GM13977 (cell line): ENCODE data around the gene CCDC187.

ENCODE experiments used
- DNase-seq: peaks from one replicate; pipeline ENCODE4 v3.0.0; 2012; ENCODE audit warnings: low spot score
- in situ Hi-C: fragments of 300-500 bp; cut with MboI; formaldehyde crosslinking; loops from one replicate; pipeline ENCODE4 v1.12.0; 2022; ENCODE audit warnings: low sequenced_read_pairs, low pct_unique_long_range_greater_than_20kb, mixed read lengths, inconsistent platforms; ENCODE audit not compliant: unreplicated experiment
- TF ChIP-seq, protein P1 (sequence below): IDR thresholded peaks from 2 replicates; pipeline ENCODE4 v1.5.1; 2012; ENCODE audit warnings: mild to moderate bottlenecking, control low read depth; ENCODE audit not compliant: insufficient read depth; ENCODE audit errors: extremely low read depth, missing control alignments

CCDC187 gene

DNA sequence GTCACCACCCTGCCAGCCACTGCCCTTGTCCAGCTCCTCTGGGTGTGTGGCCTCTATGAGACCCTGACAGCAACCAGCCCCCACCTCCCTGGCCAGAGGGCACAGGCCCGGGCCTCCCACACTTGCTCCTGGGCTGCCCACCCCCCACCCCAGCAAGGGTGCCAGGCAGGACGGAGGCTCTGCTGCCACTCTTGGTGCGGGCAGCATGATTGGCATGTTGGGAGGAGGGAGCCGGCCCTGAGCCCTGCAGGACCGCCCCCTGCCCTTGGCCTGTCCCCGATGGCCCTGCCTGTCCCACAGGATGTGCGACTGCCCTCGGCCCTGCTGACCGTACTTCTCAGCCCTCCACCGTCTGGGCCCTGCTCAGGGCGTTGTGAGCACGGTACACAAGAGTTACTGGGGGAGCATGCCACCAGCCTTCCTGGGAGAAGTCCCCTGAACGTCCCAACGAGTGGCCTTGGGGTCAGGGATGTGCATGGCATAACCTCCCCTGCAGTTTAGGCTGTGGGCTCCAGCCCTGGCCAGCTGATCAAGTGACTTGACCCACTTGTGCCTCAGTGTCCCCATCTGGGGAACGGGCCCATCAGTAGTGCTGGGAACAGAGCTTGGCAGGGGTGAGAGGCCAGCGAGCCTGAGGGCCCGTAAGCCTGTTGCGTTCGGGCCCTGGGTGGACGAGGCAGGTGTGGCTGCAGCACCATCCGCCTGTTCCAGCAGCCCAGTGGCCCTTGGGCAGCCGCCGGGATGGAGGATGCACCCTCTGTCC lies 39.4 kb upstream of the CCDC187 start:
- in situ Hi-C loops, result no loop called here
- no peak for DNase-seq
- TF ChIP-seq, protein P1, sequence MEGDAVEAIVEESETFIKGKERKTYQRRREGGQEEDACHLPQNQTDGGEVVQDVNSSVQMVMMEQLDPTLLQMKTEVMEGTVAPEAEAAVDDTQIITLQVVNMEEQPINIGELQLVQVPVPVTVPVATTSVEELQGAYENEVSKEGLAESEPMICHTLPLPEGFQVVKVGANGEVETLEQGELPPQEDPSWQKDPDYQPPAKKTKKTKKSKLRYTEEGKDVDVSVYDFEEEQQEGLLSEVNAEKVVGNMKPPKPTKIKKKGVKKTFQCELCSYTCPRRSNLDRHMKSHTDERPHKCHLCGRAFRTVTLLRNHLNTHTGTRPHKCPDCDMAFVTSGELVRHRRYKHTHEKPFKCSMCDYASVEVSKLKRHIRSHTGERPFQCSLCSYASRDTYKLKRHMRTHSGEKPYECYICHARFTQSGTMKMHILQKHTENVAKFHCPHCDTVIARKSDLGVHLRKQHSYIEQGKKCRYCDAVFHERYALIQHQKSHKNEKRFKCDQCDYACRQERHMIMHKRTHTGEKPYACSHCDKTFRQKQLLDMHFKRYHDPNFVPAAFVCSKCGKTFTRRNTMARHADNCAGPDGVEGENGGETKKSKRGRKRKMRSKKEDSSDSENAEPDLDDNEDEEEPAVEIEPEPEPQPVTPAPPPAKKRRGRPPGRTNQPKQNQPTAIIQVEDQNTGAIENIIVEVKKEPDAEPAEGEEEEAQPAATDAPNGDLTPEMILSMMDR, result no peak

GRCh38 chr9:136342181-136343120 lies 38.6 kb upstream of the CCDC187 start:
- DNase-seq, result peak; percentile 88
- TF ChIP-seq, protein P1, result no peak

GRCh38 chr9:136341769-136342168 lies 37.9 kb upstream of the CCDC187 start:
- no peak for DNase-seq
- in situ Hi-C loops, result no loop called here
- TF ChIP-seq, protein P1, result no peak

More at GRCh38 chr9:136342181-136343120, 38.6 kb upstream of the CCDC187 start:
- in situ Hi-C loops, result no loop called here

DNA sequence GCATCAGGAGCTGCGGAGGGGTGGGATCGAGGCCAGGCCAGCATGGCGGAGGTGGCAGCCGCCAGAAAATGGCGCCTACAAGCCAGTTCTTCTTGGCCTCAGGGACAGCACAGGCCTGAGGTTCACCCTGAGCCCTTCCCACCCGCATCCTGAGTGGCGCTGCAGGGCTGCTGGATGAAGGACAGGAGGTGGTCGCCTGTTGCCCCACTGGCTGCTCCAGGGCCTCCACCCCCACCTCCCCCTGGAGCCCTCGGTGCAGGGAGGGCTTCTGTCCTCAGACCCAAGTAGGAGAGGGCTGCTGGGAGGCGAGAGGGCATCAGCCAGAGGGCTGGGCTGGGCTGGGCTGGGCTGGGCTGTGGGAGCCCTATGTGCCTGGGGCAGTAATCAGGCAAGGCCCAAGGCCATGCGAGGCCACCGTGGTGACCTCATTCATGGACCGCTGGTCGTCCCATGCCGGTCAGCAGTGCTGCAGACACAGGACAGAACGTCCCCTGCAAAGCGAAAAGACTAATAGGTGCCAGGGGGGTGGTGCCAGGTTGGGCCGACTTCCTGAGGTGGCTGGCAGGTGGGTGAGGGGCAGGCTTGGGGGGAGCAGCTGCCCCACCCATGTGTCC lies 37.3 kb upstream of the CCDC187 start:
- no peak for DNase-seq
- TF ChIP-seq, protein P1, result no peak
- in situ Hi-C loops, result no loop called here

DNA sequence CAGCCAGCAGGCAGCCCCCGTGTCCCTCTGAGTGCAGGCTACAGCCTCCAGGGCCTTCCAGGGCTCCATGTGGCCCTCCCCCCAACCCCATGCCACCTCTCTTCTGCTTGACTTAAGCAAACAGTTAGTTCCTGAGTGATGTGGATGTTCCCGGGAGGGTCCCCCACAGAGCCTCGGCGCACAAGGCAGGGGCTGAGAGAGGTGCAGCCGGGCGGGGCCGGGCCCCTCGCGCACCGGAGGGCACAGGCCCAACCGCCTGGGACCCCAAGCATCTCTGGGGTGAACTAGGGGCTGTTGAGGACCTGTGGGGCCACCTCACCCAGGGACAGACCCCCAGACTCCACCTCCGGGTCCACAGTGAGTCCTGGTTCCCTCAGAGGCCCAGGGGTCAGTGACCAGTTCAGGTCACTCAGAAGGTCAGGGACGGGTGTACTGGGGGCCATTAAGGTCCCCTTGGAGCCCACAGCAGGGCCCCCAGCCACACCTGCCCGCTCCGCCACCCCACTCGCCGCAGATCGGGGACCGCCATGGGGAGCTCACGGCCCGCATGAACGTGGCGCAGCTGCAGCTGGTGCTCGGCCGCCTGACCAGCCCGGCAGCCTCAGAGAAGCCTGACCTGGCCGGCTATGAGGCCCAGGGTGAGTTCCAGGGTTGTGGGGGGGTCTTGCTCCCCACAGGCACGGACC lies 36.6 kb upstream of the CCDC187 start:
- in situ Hi-C loops, result no loop called here
- DNase-seq, result no peak
- TF ChIP-seq, protein P1, result no peak

DNA sequence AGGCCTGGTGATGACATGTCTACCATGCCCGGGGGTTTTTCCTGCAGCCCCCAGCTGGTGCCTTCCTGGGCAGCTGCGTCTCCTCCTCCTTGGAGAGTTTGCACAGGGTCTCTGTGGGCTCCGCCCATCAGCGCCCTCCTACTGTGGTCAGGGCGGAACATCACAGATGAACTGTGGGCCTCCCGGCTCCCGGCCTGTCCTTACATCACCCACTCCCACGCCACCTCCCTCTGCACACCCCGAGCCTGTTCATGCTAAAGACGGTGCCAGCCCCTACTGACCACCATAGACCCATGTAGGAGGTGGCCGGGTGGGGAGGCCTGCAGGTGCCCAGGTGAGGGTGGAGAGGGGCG lies 36.0 kb upstream of the CCDC187 start:
- TF ChIP-seq, protein P1, result no peak
- in situ Hi-C loops, result no loop called here

More for the DNA sequence above, 36.0 kb upstream of the CCDC187 start:
- no peak for DNase-seq
